Mesenchymal stem cell (in vitro differentiated cells and primary cell): ENCODE results near the gene MS4A7.

Experiments used
- DNase-seq: peaks from one replicate; pipeline ENCODE4 v3.0.0-alpha.2; 2013
- H2AFZ ChIP-seq: one replicate; pipeline ENCODE4 v1.6.1; 2013; ENCODE audit warnings: low read depth, mild to moderate bottlenecking, control low read depth, inconsistent platforms, low read length, moderate library complexity
- H2AK5ac ChIP-seq: 2 replicates; pipeline ENCODE4 v1.6.1; 2013; ENCODE audit warnings: low read length, moderate library complexity, mild to moderate bottlenecking, inconsistent platforms; ENCODE audit not compliant: severe bottlenecking
- H2BK120ac ChIP-seq: one replicate; pipeline ENCODE4 v1.6.1; 2013; ENCODE audit warnings: low read depth, mild to moderate bottlenecking, inconsistent platforms, low read length, moderate library complexity
- H2BK12ac ChIP-seq, 2 experiments: one replicate each; pipeline ENCODE4 v1.6.1; 2013; ENCODE audit warnings: inconsistent platforms in 2 of 2, low read length in 2 of 2, mild to moderate bottlenecking in 2 of 2, moderate library complexity in 2 of 2, control low read depth in 1 of 2
- H2BK15ac ChIP-seq: one replicate; pipeline ENCODE4 v1.6.1; 2013; ENCODE audit warnings: mild to moderate bottlenecking, low read depth, inconsistent platforms; ENCODE audit not compliant: poor library complexity, severe bottlenecking
- H2BK5ac ChIP-seq: 2 replicates; pipeline ENCODE4 v1.6.1; 2013; ENCODE audit warnings: low read depth, mild to moderate bottlenecking, low read length, control low read depth, inconsistent platforms; ENCODE audit not compliant: poor library complexity, severe bottlenecking
- H3K14ac ChIP-seq, 2 experiments: one replicate each; pipeline ENCODE4 v1.6.1; 2013; ENCODE audit warnings: inconsistent platforms in 2 of 2, low read length in 2 of 2, control low read depth in 1 of 2, mild to moderate bottlenecking in 1 of 2, moderate library complexity in 1 of 2
- H3K18ac ChIP-seq, 2 experiments: one replicate each; pipeline ENCODE4 v1.6.1; 2013; ENCODE audit warnings: inconsistent platforms in 2 of 2, low read length in 2 of 2, control low read depth in 1 of 2, low read depth in 1 of 2, mild to moderate bottlenecking in 1 of 2
- H3K23ac ChIP-seq, 2 experiments: one replicate each; pipeline ENCODE4 v1.6.1; 2013; ENCODE audit warnings: inconsistent platforms in 2 of 2, low read length in 2 of 2, mild to moderate bottlenecking in 2 of 2, moderate library complexity in 2 of 2, control low read depth in 1 of 2
- H3K27ac ChIP-seq: 2 replicates; pipeline ENCODE4 v1.5.1; 2013; ENCODE audit warnings: mild to moderate bottlenecking, moderate library complexity, low read length, control low read depth, inconsistent platforms; ENCODE audit not compliant: poor library complexity, severe bottlenecking
- H3K27me3 ChIP-seq, 2 experiments: 2 replicates each; pipeline versions ENCODE4 v1.6.1 to v1.7.0; 2013; ENCODE audit warnings: low read length in 2 of 2, mild to moderate bottlenecking in 2 of 2, moderate library complexity in 2 of 2, control low read depth in 1 of 2, inconsistent platforms in 1 of 2; ENCODE audit not compliant: control insufficient read depth in 1 of 2, insufficient read depth in 1 of 2
- H3K36me3 ChIP-seq, 2 experiments: 2 replicates each; pipeline versions ENCODE4 v1.6.1 to v1.7.0; 2013; ENCODE audit warnings: low read length in 2 of 2, control low read depth in 1 of 2, inconsistent platforms in 1 of 2, low read depth in 1 of 2, mild to moderate bottlenecking in 1 of 2; ENCODE audit not compliant: insufficient read depth in 2 of 2, control insufficient read depth in 1 of 2
- H3K4ac ChIP-seq, 2 experiments: one replicate each; pipeline ENCODE4 v1.6.1; 2013; ENCODE audit warnings: inconsistent platforms in 2 of 2, low read length in 2 of 2, mild to moderate bottlenecking in 2 of 2, moderate library complexity in 2 of 2, control low read depth in 1 of 2, low read depth in 1 of 2
- H3K4me1 ChIP-seq: 2 replicates; pipeline ENCODE4 v1.6.1; 2013; ENCODE audit warnings: low read depth, low read length, control low read depth; ENCODE audit not compliant: control insufficient read depth, insufficient read depth
- H3K4me2 ChIP-seq: 2 replicates; pipeline ENCODE4 v1.6.1; 2013; ENCODE audit warnings: low read length, mild to moderate bottlenecking, inconsistent platforms; ENCODE audit not compliant: poor library complexity, severe bottlenecking
- H3K4me3 ChIP-seq, 2 experiments: 2 replicates each; pipeline versions ENCODE4 v1.5.1 to v1.7.0; 2013; ENCODE audit warnings: low read length in 2 of 2, mild to moderate bottlenecking in 2 of 2, control low read depth in 1 of 2, low read depth in 1 of 2; ENCODE audit not compliant: insufficient read depth in 1 of 2
- H3K79me1 ChIP-seq: replicated peaks from 2 replicates; pipeline ENCODE4 v1.6.1; 2013; ENCODE audit warnings: mild to moderate bottlenecking, control low read depth, low read length, inconsistent platforms; ENCODE audit not compliant: poor library complexity, severe bottlenecking
- H3K9ac ChIP-seq: 2 replicates; pipeline ENCODE4 v1.7.0; 2013; ENCODE audit warnings: mild to moderate bottlenecking, low read length, moderate library complexity
- H3K9me3 ChIP-seq: 2 replicates; pipeline ENCODE4 v1.7.0; 2013; ENCODE audit warnings: mild to moderate bottlenecking, low read length; ENCODE audit not compliant: control insufficient read depth
- H4K8ac ChIP-seq: one replicate; pipeline ENCODE4 v1.6.1; 2013; ENCODE audit warnings: inconsistent platforms, mild to moderate bottlenecking, low read length, moderate library complexity
- H4K91ac ChIP-seq: one replicate; pipeline ENCODE4 v1.6.1; 2013; ENCODE audit warnings: mild to moderate bottlenecking, low read length, inconsistent platforms
- WGBS: methylation state at CpG from one replicate; pipeline ENCODE4 v1.1.7; 2013; ENCODE audit warnings: mixed read lengths; 5-methylcytosine and 5-hydroxymethylcytosine counted together

MS4A7 gene

DNA sequence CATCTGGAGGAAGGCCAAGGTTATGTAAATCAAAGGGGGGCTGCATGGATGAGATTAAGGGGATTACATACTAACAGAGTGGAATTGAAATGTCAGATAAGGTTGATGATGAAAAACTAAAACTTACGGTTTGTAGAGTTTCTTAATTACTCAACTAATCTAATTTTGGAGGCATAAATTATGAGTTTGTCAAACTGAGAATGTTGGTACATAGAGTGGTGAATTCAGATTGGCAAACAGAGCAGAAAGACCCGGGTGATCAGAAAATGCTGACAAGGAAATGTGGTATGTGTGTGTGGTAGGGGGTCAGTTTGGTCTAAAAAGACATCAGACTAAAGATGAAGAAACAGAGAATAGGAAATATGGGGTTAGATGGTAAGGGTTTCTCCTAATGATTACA, 40.3 kb upstream of the MS4A7 start:
- DNase-seq: no peak
- no peaks in the 10 kb centered on the region for H3K4me1 ChIP-seq
- no peak overlapping the region for H3K27ac ChIP-seq
- no peak overlapping the region for H2AFZ ChIP-seq
- no peak overlapping the region for H2BK120ac ChIP-seq
- no peak overlapping the region for H2AK5ac ChIP-seq
- H4K91ac ChIP-seq: no peak overlapping the region
- H3K14ac ChIP-seq: no peak overlapping the region
- no peak overlapping the region for H3K23ac ChIP-seq
- H2BK5ac ChIP-seq: no peak overlapping the region
- H3K27me3 ChIP-seq: peaks cover 0 to 7% of the 10 kb centered on the region in 2 experiments
- no peak overlapping the region for H3K4me3 ChIP-seq
- H3K9me3 ChIP-seq: no peaks in the 10 kb centered on the region
- no peak overlapping the region for H3K18ac ChIP-seq
- 82% methylated on average over 2 of the region's 2 CpGs for WGBS
- no peak overlapping the region for H2BK12ac ChIP-seq
- H3K36me3 ChIP-seq: no peaks in the 10 kb centered on the region
- H3K9ac ChIP-seq: no peak overlapping the region
- H3K4me2 ChIP-seq: no peak overlapping the region
- no peak overlapping the region for H3K4ac ChIP-seq
- H4K8ac ChIP-seq: no peak overlapping the region
- H3K79me1 ChIP-seq: no peaks in the 10 kb centered on the region
- no peak overlapping the region for H2BK15ac ChIP-seq

DNA sequence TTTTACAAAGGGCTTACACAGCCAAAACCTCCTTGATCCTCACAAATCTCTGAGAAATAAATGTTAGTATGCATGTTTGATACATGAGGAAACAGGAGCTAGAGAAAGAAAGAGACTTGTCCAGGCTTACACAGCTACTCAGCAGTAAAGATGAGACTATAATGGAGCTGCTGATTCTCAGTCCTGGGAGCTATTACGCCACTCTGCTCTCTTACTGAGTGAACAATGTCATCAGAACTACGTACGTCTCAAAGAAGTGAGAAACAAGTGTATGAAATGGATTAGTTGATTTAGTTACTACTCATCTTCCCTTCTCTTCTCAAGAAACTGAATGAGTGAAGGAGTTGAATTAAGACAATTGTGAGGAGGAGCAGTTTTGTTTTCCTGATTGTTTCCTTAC, 39.0 kb upstream of the MS4A7 start:
- Histone ChIP-seq H3K79me1 (no peaks in the 10 kb centered on the region), H3K18ac (no peak overlapping the region), H3K14ac (no peak overlapping the region), H2AK5ac (no peak overlapping the region), H2BK12ac (no peak overlapping the region), H3K27ac (no peak overlapping the region), H3K4me3 (no peak overlapping the region), H3K23ac (no peak overlapping the region), H2BK15ac (no peak overlapping the region), H2BK5ac (no peak overlapping the region), H3K27me3 (peaks cover 0 to 10% of the 10 kb centered on the region in 2 experiments), H3K4me1 (no peaks in the 10 kb centered on the region), H3K4ac (no peak overlapping the region), H3K9me3 (no peaks in the 10 kb centered on the region), H2AFZ (no peak overlapping the region), H4K8ac (no peak overlapping the region), H3K36me3 (no peaks in the 10 kb centered on the region), H2BK120ac (no peak overlapping the region), H4K91ac (no peak overlapping the region), H3K4me2 (no peak overlapping the region), H3K9ac (no peak overlapping the region)
- no peak for DNase-seq
- WGBS: no CpG with 5 or more reads among the region's 3 CpGs

DNA sequence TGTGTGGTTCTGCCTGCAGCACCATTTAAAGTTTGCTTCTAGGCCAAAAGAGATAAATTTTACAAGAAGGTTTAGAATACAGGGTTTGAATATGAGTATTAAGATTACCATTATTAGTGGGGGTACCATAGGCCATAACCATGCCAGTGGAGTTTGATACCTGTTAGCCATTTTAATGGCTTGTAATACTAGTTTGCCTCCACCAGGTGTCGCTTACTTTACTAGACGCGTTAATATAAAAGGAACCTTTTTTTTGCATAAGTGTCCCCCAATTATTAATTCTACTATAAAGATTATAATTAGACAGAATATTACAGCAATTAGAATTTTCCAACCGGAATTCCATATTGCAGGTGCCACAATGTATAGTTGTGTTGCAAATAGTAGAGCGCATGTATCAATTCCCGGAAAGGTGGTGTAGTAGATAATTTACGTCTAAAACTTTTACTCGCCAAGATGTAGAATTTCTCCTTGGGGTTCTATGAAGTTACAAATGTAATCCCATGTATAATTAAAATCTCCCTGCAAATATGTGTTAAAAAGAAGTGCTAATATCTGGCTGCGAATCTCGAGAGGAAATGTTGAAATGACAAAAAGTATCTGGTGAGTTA, 35.1 kb upstream of the MS4A7 start:
- H2BK15ac ChIP-seq: no peak overlapping the region
- no peak overlapping the region for H2BK120ac ChIP-seq
- H3K9ac ChIP-seq: no peak overlapping the region
- H3K4ac ChIP-seq: no peak overlapping the region
- H3K4me3 ChIP-seq: no peak overlapping the region
- H2AK5ac ChIP-seq: no peak overlapping the region
- H2AFZ ChIP-seq: no peak overlapping the region
- H3K27me3 ChIP-seq: peaks cover 0 to 21% of the 10 kb centered on the region in 2 experiments
- no peaks in the 10 kb centered on the region for H3K9me3 ChIP-seq
- H3K4me1 ChIP-seq: no peaks in the 10 kb centered on the region
- H4K91ac ChIP-seq: no peak overlapping the region
- no peak overlapping the region for H3K18ac ChIP-seq
- no peak overlapping the region for H3K4me2 ChIP-seq
- H3K14ac ChIP-seq: no peak overlapping the region
- no peaks in the 10 kb centered on the region for H3K79me1 ChIP-seq
- no peak overlapping the region for H2BK12ac ChIP-seq
- no peak overlapping the region for H2BK5ac ChIP-seq
- DNase-seq: peak; percentile 37
- no peaks in the 10 kb centered on the region for H3K36me3 ChIP-seq
- no peak overlapping the region for H4K8ac ChIP-seq
- WGBS: 95% methylated on average over 4 of the region's 10 CpGs
- no peak overlapping the region for H3K27ac ChIP-seq
- H3K23ac ChIP-seq: no peak overlapping the region

DNA sequence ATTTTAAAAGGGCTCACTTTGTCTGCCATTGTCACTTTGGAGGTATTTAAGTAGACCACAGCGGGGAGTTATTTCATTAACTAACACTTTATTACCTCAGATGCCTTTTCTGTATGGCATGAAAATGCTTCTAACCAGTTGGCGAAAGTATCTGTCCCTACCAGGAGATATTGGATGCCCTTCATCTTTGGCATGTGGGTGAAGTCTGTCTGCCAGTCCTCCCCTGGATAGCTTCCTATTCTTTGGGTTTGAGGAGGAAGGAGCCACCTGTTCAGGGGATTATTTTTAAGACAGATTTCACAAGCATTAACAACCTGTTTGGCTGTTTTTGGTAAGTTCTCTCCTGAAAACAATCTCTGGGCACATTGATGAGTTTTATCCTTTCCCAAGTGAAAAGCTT, 34.2 kb upstream of the MS4A7 start:
- 94% methylated on average over 2 of the region's 2 CpGs for WGBS
- Histone ChIP-seq H3K9me3 (no peaks in the 10 kb centered on the region), H2AK5ac (no peak overlapping the region), H3K4me3 (no peak overlapping the region), H3K18ac (no peak overlapping the region), H2BK15ac (no peak overlapping the region), H3K4me1 (no peaks in the 10 kb centered on the region), H3K79me1 (no peaks in the 10 kb centered on the region), H4K8ac (no peak overlapping the region), H3K27ac (no peak overlapping the region), H2BK120ac (no peak overlapping the region), H3K9ac (no peak overlapping the region), H2BK12ac (no peak overlapping the region), H3K14ac (no peak overlapping the region), H2BK5ac (no peak overlapping the region), H4K91ac (no peak overlapping the region), H2AFZ (no peak overlapping the region), H3K4me2 (no peak overlapping the region), H3K27me3 (peaks cover 0 to 21% of the 10 kb centered on the region in 2 experiments), H3K36me3 (no peaks in the 10 kb centered on the region), H3K4ac (no peak overlapping the region), H3K23ac (no peak overlapping the region)
- no peak for DNase-seq
